ENCODE results near the gene MCF2L. TPM values are rescaled to one million over a fixed set of nuclear protein-coding genes. Genes with fewer than 3 reads are reported as not detected.

Gene MCF2L
- total RNA-seq: 82.6 and 90.0 TPM in 2 replicates
- long read RNA-seq, partial matches to known transcripts: 8 of 23 reads
- long read RNA-seq, other reads (novel, unspliced or antisense): 15 of 23 reads

- Mint-ChIP-seq H3K36me3 (ENCODE audit: insufficient read depth) (no peaks in the 10 kb centered on the region), H3K27me3 (no peaks in the 10 kb centered on the region), H3K9me3 (ENCODE audit: low read depth) (peaks cover 2% of the 10 kb centered on the region), H3K4me3 (ENCODE audit: low read depth) (peak within 1 kb of the TSS; percentile 87), H3K27ac (peak within 1 kb of the TSS; percentile 81), H3K4me1 (ENCODE audit: low read depth) (peaks cover 9% of the 10 kb centered on the region)
- peak; percentile 30 for TF ChIP-seq CTCF (IDR thresholded peaks at IDR 0.05; ENCODE audit: unreplicated experiment)
- no peak for DNase-seq (ENCODE audit: low spot score, unreplicated experiment)
Measured at GRCh38 chr13:112968910-112969691, at the start of gene MCF2L. Gene MCF2L, plus strand, starts transcription at chr13:112969214. Its CDS starts 166 bp downstream, at chr13:112969380.

GRCh38 chr13:112923962-112924361 is 45.1 kb upstream of the MCF2L start:
- TF ChIP-seq CTCF (IDR thresholded peaks at IDR 0.05; ENCODE audit: unreplicated experiment): no peak
- no peaks in the 10 kb centered on the region for H3K4me1 Mint-ChIP-seq (ENCODE audit: low read depth)
- H3K36me3 Mint-ChIP-seq (ENCODE audit: insufficient read depth): peaks cover 10% of the 10 kb centered on the region
- no peak for DNase-seq (ENCODE audit: low spot score, unreplicated experiment)
- no peaks in the 10 kb centered on the region for H3K27me3 Mint-ChIP-seq
- H3K4me3 Mint-ChIP-seq (ENCODE audit: low read depth): no peak overlapping the region
- no peak overlapping the region for H3K27ac Mint-ChIP-seq
- H3K9me3 Mint-ChIP-seq (ENCODE audit: low read depth): peaks cover 3% of the 10 kb centered on the region

- Mint-ChIP-seq H3K27me3 (no peaks in the 10 kb centered on the region), H3K4me1 (ENCODE audit: low read depth) (no peaks in the 10 kb centered on the region), H3K27ac (no peak overlapping the region), H3K36me3 (ENCODE audit: insufficient read depth) (peaks cover 10% of the 10 kb centered on the region), H3K9me3 (ENCODE audit: low read depth) (peaks cover 3% of the 10 kb centered on the region), H3K4me3 (ENCODE audit: low read depth) (no peak overlapping the region)
- TF ChIP-seq CTCF (IDR thresholded peaks at IDR 0.05; ENCODE audit: unreplicated experiment): no peak
- no peak for DNase-seq (ENCODE audit: low spot score, unreplicated experiment)
Measured at GRCh38 chr13:112924365-112924764, 44.6 kb upstream of the MCF2L start.

DNA sequence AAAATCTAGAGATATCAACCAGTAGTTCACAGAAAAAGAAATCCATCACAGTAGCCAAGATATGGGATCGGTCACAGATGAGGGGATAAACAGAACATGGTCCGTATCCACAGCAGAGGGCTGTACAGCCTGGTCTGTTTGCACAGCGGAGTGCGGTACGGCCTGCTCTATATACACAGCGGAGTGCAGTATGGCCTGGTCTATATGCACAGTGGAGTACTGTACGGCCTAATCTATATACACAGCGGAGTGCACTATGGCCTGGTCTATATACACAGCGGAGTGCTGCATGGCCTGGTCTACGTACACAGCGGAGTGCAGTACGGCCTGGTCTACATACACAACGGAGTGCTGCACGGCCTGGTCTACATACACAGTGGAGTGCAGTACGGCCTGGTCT is 43.0 kb upstream of the MCF2L start:
- no peak for TF ChIP-seq CTCF (IDR thresholded peaks at IDR 0.05; ENCODE audit: unreplicated experiment)
- Mint-ChIP-seq H3K4me3 (ENCODE audit: low read depth) (no peak overlapping the region), H3K27ac (no peak overlapping the region), H3K9me3 (ENCODE audit: low read depth) (peaks cover 3% of the 10 kb centered on the region), H3K36me3 (ENCODE audit: insufficient read depth) (peaks cover 8% of the 10 kb centered on the region), H3K4me1 (ENCODE audit: low read depth) (no peaks in the 10 kb centered on the region), H3K27me3 (no peaks in the 10 kb centered on the region)
- no peak for DNase-seq (ENCODE audit: low spot score, unreplicated experiment)

GRCh38 chr13:112926993-112927392 is 42.0 kb upstream of the MCF2L start:
- no peak for DNase-seq (ENCODE audit: low spot score, unreplicated experiment)
- Mint-ChIP-seq H3K4me1 (ENCODE audit: low read depth) (no peaks in the 10 kb centered on the region), H3K36me3 (ENCODE audit: insufficient read depth) (peaks cover 8% of the 10 kb centered on the region), H3K9me3 (ENCODE audit: low read depth) (peaks cover 3% of the 10 kb centered on the region), H3K27me3 (no peaks in the 10 kb centered on the region), H3K4me3 (ENCODE audit: low read depth) (no peak overlapping the region), H3K27ac (no peak overlapping the region)
- TF ChIP-seq CTCF (IDR thresholded peaks at IDR 0.05; ENCODE audit: unreplicated experiment): no peak

All from progenitor cell of endocrine pancreas (in vitro differentiated cells).